ENCODE data around the gene ARHGAP26.

GRCh38 chr5:143225511-143225910 is 455.3 kb downstream of the ARHGAP26 start:
- TF ChIP-seq, protein P1, sequence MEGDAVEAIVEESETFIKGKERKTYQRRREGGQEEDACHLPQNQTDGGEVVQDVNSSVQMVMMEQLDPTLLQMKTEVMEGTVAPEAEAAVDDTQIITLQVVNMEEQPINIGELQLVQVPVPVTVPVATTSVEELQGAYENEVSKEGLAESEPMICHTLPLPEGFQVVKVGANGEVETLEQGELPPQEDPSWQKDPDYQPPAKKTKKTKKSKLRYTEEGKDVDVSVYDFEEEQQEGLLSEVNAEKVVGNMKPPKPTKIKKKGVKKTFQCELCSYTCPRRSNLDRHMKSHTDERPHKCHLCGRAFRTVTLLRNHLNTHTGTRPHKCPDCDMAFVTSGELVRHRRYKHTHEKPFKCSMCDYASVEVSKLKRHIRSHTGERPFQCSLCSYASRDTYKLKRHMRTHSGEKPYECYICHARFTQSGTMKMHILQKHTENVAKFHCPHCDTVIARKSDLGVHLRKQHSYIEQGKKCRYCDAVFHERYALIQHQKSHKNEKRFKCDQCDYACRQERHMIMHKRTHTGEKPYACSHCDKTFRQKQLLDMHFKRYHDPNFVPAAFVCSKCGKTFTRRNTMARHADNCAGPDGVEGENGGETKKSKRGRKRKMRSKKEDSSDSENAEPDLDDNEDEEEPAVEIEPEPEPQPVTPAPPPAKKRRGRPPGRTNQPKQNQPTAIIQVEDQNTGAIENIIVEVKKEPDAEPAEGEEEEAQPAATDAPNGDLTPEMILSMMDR (IDR thresholded peaks at IDR 0.05; ENCODE audit: poor library complexity, severe bottlenecking) = no peak
- no peak for TF ChIP-seq TAF1 (IDR thresholded peaks at IDR 0.05; ENCODE audit: low read depth)
